HCT116 (cell line): ENCODE data around the gene ARHGAP9. TPM values are rescaled to one million over a fixed set of nuclear protein-coding genes. Genes with fewer than 3 reads are reported as not detected.

ENCODE experiments used
- ATAC-seq: fragments of 200-7000 bp; cut with Tn5 transposase; 2 replicates; pipeline ENCODE4 v1.9.1; 2020; ENCODE audit warnings: mild to moderate bottlenecking, moderate library complexity
- BruUV-seq: library from RNA; stranded (reverse); fragments of 400-500 nt; replicated peaks from 2 replicates; lab custom pipeline; 2021; lab: Mats Ljungman, UMichigan
- CTCF ChIA-PET: fragments of 300-600 bp; sonication (Branson Sonifier 250); formaldehyde crosslinking; loops from one replicate; lab custom pipeline; 2021; ENCODE audit warnings: antibody characterized with exemption; lab: Charles Lee
- POLR2A ChIA-PET: fragments of 300-600, 350-600 bp; sonication (Branson Sonifier 250); formaldehyde crosslinking; loops from one replicate; lab custom pipeline; 2021; ENCODE audit warnings: antibody characterized with exemption; lab: Charles Lee
- RAD21 ChIA-PET, 2 experiments: fragments of 300-600 bp; sonication (Branson Sonifier 250); formaldehyde crosslinking; loops; one replicate each; lab custom pipeline; 2023; ENCODE audit warnings: low total read pairs in 2 of 2; ENCODE audit not compliant: uncharacterized antibody in 2 of 2, unreplicated experiment in 2 of 2, low non-redundant PET in 1 of 2; lab: Charles Lee
- DNase-seq: peaks from one replicate; pipeline ENCODE4 v3.0.0-alpha.2; 2010; ENCODE audit warnings: low read depth, low spot score
- H2AFZ ChIP-seq: fragments of 200-600 bp; shearing (Covaris generic), sonication (generic); 2 replicates; pipeline ENCODE4 v1.6.1; 2017; ENCODE audit warnings: low read depth, mixed run types, mixed read lengths, antibody characterized with exemption, low read length; ENCODE audit not compliant: poor library complexity, severe bottlenecking
- H3K27ac ChIP-seq: 2 replicates; pipeline ENCODE4 v1.5.1; 2012; ENCODE audit warnings: low read depth, low read length
- H3K27me3 ChIP-seq: fragments of 200-600 bp; sonication (generic); 2 replicates; pipeline ENCODE4 v1.6.1; 2016; ENCODE audit warnings: mixed run types, low read length, mixed read lengths; ENCODE audit not compliant: insufficient read depth
- H3K36me3 ChIP-seq, 2 experiments: fragments of 200-500 bp in 1 of 2; fragments of 200-600 bp in 1 of 2; sonication (Bioruptor generic) in 1 of 2; sonication (generic) in 1 of 2; 2 replicates each; pipeline versions ENCODE4 v1.5.1 to v1.6.1; 2014 to 2016; ENCODE audit warnings: low read length in 2 of 2, inconsistent platforms in 1 of 2, mixed read lengths in 1 of 2, mixed run types in 1 of 2; ENCODE audit not compliant: insufficient read depth in 2 of 2, control insufficient read depth in 1 of 2
- H3K4me1 ChIP-seq, 2 experiments: fragments of 200-600 bp in 1 of 2; sonication (generic) in 1 of 2; 2 replicates each; pipeline versions ENCODE4 v1.5.1 to v1.6.1; 2012 to 2017; ENCODE audit warnings: low read length in 2 of 2, inconsistent platforms in 1 of 2, mild to moderate bottlenecking in 1 of 2, mixed read lengths in 1 of 2, mixed run types in 1 of 2, moderate library complexity in 1 of 2; ENCODE audit not compliant: insufficient read depth in 2 of 2, control insufficient read depth in 1 of 2
- H3K4me2 ChIP-seq: fragments of 200-600 bp; sonication (generic); 2 replicates; pipeline ENCODE4 v1.6.1; 2017; ENCODE audit warnings: mixed run types, low read length, mixed read lengths
- H3K4me3 ChIP-seq, 2 experiments: fragments of 200-600 bp in 1 of 2; sonication (generic) in 1 of 2; replicated peaks in 1 of 2; 2 replicates each; pipeline ENCODE4 v1.5.1; 2011 to 2016; ENCODE audit warnings: low read length in 2 of 2, control low read depth in 1 of 2, low read depth in 1 of 2, mild to moderate bottlenecking in 1 of 2, mixed read lengths in 1 of 2, mixed run types in 1 of 2
- H3K79me2 ChIP-seq: fragments of 200-600 bp; sonication (generic); 2 replicates; pipeline ENCODE4 v1.6.1; 2017; ENCODE audit warnings: mild to moderate bottlenecking, mixed run types, low read length, moderate library complexity, mixed read lengths; ENCODE audit not compliant: insufficient read depth
- H3K9ac ChIP-seq: fragments of 200-600 bp; sonication (generic); 2 replicates; pipeline ENCODE4 v1.6.1; 2016; ENCODE audit warnings: low read length, mixed read lengths
- H3K9me2 ChIP-seq: fragments of 200-600 bp; sonication (generic), shearing (Covaris generic); 2 replicates; pipeline ENCODE4 v1.6.1; 2017; ENCODE audit warnings: mixed run types, mild to moderate bottlenecking, moderate library complexity; ENCODE audit not compliant: insufficient read depth
- H3K9me3 ChIP-seq, 2 experiments: fragments of 200-500 bp in 1 of 2; fragments of 200-600 bp in 1 of 2; sonication (Bioruptor generic) in 1 of 2; sonication (generic) in 1 of 2; 2 replicates each; pipeline ENCODE4 v1.6.1; 2014 to 2017; ENCODE audit warnings: low read length in 2 of 2, mixed read lengths in 2 of 2, inconsistent platforms in 1 of 2, low read depth in 1 of 2, mild to moderate bottlenecking in 1 of 2, mixed run types in 1 of 2, moderate library complexity in 1 of 2; ENCODE audit not compliant: control insufficient read depth in 1 of 2, insufficient read depth in 1 of 2
- H4K20me1 ChIP-seq: fragments of 200-600 bp; sonication (generic), shearing (Covaris generic); 2 replicates; pipeline ENCODE4 v1.6.1; 2017; ENCODE audit warnings: mixed run types, mild to moderate bottlenecking, moderate library complexity; ENCODE audit not compliant: insufficient read depth
- CEBPB ChIP-seq: IDR thresholded peaks from 2 replicates; pipeline ENCODE4 v1.6.1; 2012; ENCODE audit warnings: low read depth
- EZH2phosphoT487 ChIP-seq: fragments of 200-600 bp; IDR thresholded peaks from 2 replicates; pipeline ENCODE4 v1.6.1; 2018; ENCODE audit warnings: antibody characterized with exemption, borderline replicate concordance
- POLR2A ChIP-seq: IDR thresholded peaks from 2 replicates; pipeline ENCODE4 v1.7.0; 2011; ENCODE audit warnings: borderline replicate concordance; ENCODE audit not compliant: insufficient read depth, insufficient read length; ENCODE audit errors: extremely low read depth
- SIN3A ChIP-seq: IDR thresholded peaks from 2 replicates; pipeline ENCODE4 v1.6.1; 2012; ENCODE audit warnings: low read depth
- SRF ChIP-seq: IDR thresholded peaks from 2 replicates; pipeline ENCODE4 v1.6.1; 2012; ENCODE audit warnings: low read depth
- TCF7L2 ChIP-seq: IDR thresholded peaks from 2 replicates; pipeline ENCODE4 v1.7.0; 2011; ENCODE audit warnings: borderline replicate concordance, inconsistent platforms; ENCODE audit not compliant: insufficient read depth, insufficient read length; ENCODE audit errors: extremely low read depth
- intact Hi-C: fragments of 100-400 bp; cut with micrococcal nuclease; formaldehyde crosslinking; loops from 2 replicates; pipeline ENCODE4 v1.10.0; 2022
- total RNA-seq: library from RNA; stranded (reverse); gene quantifications from one replicate; pipeline ENCODE4 v1.2.1, GENCODE V29; 2021; ENCODE audit not compliant: unreplicated experiment
- TF ChIP-seq, protein P1 (sequence below): IDR thresholded peaks from 2 replicates; pipeline ENCODE4 v1.6.1; 2011; ENCODE audit warnings: mild to moderate bottlenecking, low read length, moderate library complexity; ENCODE audit not compliant: insufficient replicate concordance; ENCODE audit errors: extremely low read depth
- TF ChIP-seq, protein P2 (sequence below): IDR thresholded peaks from 2 replicates; pipeline ENCODE4 v1.6.1; 2012

ARHGAP9 gene
- total RNA-seq, 1 experiment from 2014 or later: 0.84 TPM

DNA sequence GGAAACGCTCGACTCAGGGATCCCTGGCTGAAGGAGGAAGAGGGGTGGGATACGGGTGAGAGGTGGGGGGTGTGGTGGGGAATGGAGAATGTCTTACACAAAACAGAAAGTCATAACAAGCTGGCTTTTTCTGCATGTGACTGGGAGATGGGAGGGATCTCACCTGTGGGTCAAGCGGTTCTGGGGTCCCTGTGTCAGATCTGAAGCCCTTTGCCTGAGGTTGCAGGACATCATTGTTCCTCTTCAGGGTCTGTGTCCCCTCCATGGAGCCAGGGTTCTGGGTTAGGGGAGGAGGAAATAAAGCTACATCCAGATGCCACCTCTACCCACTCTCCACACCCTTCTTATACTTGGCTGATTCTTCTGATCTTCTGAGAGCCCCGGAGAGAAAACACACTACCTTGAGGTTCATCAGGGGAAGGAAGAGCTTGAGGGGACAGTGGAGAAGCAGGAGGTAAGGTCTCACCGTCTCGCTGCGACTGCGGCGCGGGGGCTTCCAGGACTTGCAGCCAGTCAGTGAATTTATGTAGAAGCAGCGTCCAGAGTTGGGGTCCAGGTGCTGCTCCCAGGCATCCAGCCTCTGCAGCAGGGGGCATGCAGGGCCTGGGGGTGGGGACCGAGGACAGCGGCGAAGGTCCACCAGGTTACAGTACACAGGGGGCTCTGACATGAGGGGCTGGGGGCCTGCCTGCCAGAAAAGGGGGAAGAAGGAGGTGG, 2.5 kb downstream of the ARHGAP9 start:
- CTCF ChIA-PET: interaction anchor here (1.1 kb wide), 2 partner anchors 18 to 22 kb away, joined by 3 read pairs; partner anchors contain the start of genes GLI1 and INHBE
- Histone ChIP-seq H3K36me3 (no peaks in the 10 kb centered on the region), H3K9me3 (no peaks in the 10 kb centered on the region), H3K9ac (no peak overlapping the region), H4K20me1 (no peaks in the 10 kb centered on the region), H2AFZ (no peak overlapping the region), H3K9me2 (no peaks in the 10 kb centered on the region), H3K4me3 (no peak overlapping the region), H3K27me3 (peaks cover 27% of the 10 kb centered on the region), H3K4me1 (peaks cover 0 to 16% of the 10 kb centered on the region in 2 experiments; a peak in 2 of 4 replicates), H3K27ac (no peak overlapping the region), H3K4me2 (no peak overlapping the region), H3K79me2 (no peaks in the 10 kb centered on the region)
- intact Hi-C loops: no loop called here
- BruUV-seq: no TSS peak
- RAD21 ChIA-PET: no interaction called here
- ATAC-seq (no peak), DNase-seq (no peak)
- TF ChIP-seq, protein P1, sequence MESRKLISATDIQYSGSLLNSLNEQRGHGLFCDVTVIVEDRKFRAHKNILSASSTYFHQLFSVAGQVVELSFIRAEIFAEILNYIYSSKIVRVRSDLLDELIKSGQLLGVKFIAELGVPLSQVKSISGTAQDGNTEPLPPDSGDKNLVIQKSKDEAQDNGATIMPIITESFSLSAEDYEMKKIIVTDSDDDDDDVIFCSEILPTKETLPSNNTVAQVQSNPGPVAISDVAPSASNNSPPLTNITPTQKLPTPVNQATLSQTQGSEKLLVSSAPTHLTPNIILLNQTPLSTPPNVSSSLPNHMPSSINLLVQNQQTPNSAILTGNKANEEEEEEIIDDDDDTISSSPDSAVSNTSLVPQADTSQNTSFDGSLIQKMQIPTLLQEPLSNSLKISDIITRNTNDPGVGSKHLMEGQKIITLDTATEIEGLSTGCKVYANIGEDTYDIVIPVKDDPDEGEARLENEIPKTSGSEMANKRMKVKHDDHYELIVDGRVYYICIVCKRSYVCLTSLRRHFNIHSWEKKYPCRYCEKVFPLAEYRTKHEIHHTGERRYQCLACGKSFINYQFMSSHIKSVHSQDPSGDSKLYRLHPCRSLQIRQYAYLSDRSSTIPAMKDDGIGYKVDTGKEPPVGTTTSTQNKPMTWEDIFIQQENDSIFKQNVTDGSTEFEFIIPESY: no peak
- TF ChIP-seq, protein P2, sequence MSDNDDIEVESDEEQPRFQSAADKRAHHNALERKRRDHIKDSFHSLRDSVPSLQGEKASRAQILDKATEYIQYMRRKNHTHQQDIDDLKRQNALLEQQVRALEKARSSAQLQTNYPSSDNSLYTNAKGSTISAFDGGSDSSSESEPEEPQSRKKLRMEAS: no peak
- TF ChIP-seq EZH2phosphoT487 (no peak), TCF7L2 (no peak), SRF (no peak), SIN3A (no peak), POLR2A (no peak), CEBPB (no peak)
- POLR2A ChIA-PET: no interaction called here
